Left cardiac atrium (tissue), 4 donors: ENCODE results near the gene MYO15B. TPM values are rescaled to one million over a fixed set of nuclear protein-coding genes. Genes with fewer than 3 reads are reported as not detected.

Source experiments
- ATAC-seq, 2 donors: fragments of 200-7000 bp; cut with Tn5 transposase; one replicate each; pipeline ENCODE4 v1.9.1; 2020; ENCODE audit warnings: mild to moderate bottlenecking in 2 of 2, moderate library complexity in 2 of 2
- DNase-seq: peaks from one replicate; pipeline ENCODE4 v3.0.0-alpha.2; 2020
- intact Hi-C, 2 donors: fragments of 100-400 bp; cut with DNase I; formaldehyde crosslinking; loops; one replicate each; pipeline versions ENCODE4 v1.14.1 to v1.15.1; 2022 to 2023
- long read RNA-seq: library from polyadenylated mRNA; unstranded; transcript quantifications from one replicate; pipeline ENCODE4 v2.0.0, GENCODE V29; 2021
- total RNA-seq, 2 donors: library from RNA; stranded (reverse); fragmentation: NEBNext Ultra II Directional; extraction: Animal tissue kit (Norgen Biotek cat#: 25700); gene quantifications; one replicate each; pipeline ENCODE4 v1.2.1, GENCODE V29; 2021
- donor health status: DM: no; HTN: yes; CAD: no.
- donor health status: DM: no; HTN: yes; CAD: no; lungs with severe emphysema.
- donor health status: DM: yes; HTN: yes; CAD: no.
- donor health status: Dilated cardiomyopathy.

MYO15B gene
- 10 to 100 TPM; 61.5 to 88.4 TPM for total RNA-seq
- long read RNA-seq, partial matches to known transcripts = 13 of 25 reads
- long read RNA-seq, other reads (novel, unspliced or antisense) = 12 of 25 reads

- intact Hi-C loops = loop anchor here (2.0 to 5.0 kb wide), 2 partner anchors 61 to 161 kb away; partner anchors contain the start of gene LLGL2 (in 1 of the 2)
- DNase-seq (peak; percentile 82), ATAC-seq (peak; percentile 57 to 62)
These were observed at the start of gene MYO15B for GRCh38 chr17:75587675-75588595. TSS of gene MYO15B (plus strand) at chr17:75587800. CDS start at chr17:75588058, 258 bp downstream.

- intact Hi-C loops = no loop called here
- DNase-seq (no peak), ATAC-seq (peak; percentile 17 to 36)
These were observed 47.5 kb upstream of the MYO15B start for GRCh38 chr17:75539967-75540729.

GRCh38 chr17:75540923-75541503, 46.6 kb upstream of the MYO15B start:
- no peak for ATAC-seq
- intact Hi-C loops = no loop called here

GRCh38 chr17:75542229-75542628, 45.4 kb upstream of the MYO15B start:
- ATAC-seq = no peak
- no peak for DNase-seq
- intact Hi-C loops = no loop called here

More at GRCh38 chr17:75540923-75541503, 46.6 kb upstream of the MYO15B start:
- no peak for DNase-seq

- DNase-seq (no peak), ATAC-seq (no peak)
- intact Hi-C loops = no loop called here
These were observed 44.8 kb upstream of the MYO15B start for GRCh38 chr17:75542728-75543336.

- ATAC-seq = no peak
- intact Hi-C loops = no loop called here
These were observed 43.4 kb upstream of the MYO15B start for GRCh38 chr17:75544250-75544649.

GRCh38 chr17:75546181-75546580, 41.4 kb upstream of the MYO15B start:
- intact Hi-C loops = no loop called here
- DNase-seq (no peak), ATAC-seq (no peak)

More at GRCh38 chr17:75544250-75544649, 43.4 kb upstream of the MYO15B start:
- DNase-seq = no peak

- DNase-seq = no peak
- intact Hi-C loops = no loop called here
These were observed 40.5 kb upstream of the MYO15B start for GRCh38 chr17:75547091-75547490.

GRCh38 chr17:75548813-75549212, 38.8 kb upstream of the MYO15B start:
- intact Hi-C loops = no loop called here
- DNase-seq (no peak), ATAC-seq (no peak)

More at GRCh38 chr17:75547091-75547490, 40.5 kb upstream of the MYO15B start:
- ATAC-seq = no peak

GRCh38 chr17:75549246-75550138, 38.1 kb upstream of the MYO15B start:
- peak; percentile 65 to 69 for ATAC-seq
- no peak for DNase-seq

GRCh38 chr17:75550139-75550465, 37.5 kb upstream of the MYO15B start:
- ATAC-seq (no peak), DNase-seq (no peak)
- intact Hi-C loops = no loop called here

More at GRCh38 chr17:75549246-75550138, 38.1 kb upstream of the MYO15B start:
- intact Hi-C loops = no loop called here

- intact Hi-C loops = no loop called here
- ATAC-seq (no peak), DNase-seq (no peak)
These were observed 36.3 kb upstream of the MYO15B start for GRCh38 chr17:75551266-75551665.

GRCh38 chr17:75552425-75553294, 34.9 kb upstream of the MYO15B start:
- peak in 1 of 2 donors; percentile 24 for ATAC-seq
- intact Hi-C loops = no loop called here
- DNase-seq = no peak

- intact Hi-C loops = no loop called here
- ATAC-seq (no peak), DNase-seq (no peak)
These were observed 34.1 kb upstream of the MYO15B start for GRCh38 chr17:75553295-75554110.

- ATAC-seq (no peak), DNase-seq (no peak)
- intact Hi-C loops = no loop called here
These were observed 31.9 kb upstream of the MYO15B start for GRCh38 chr17:75555679-75556153.
